ENCODE results near the gene CFAP61.
A peak's percentile ranks its signal among the peaks of the same experiment; 100 is the strongest.

Gene CFAP61

GRCh38 chr20:20207291-20207690, 155.0 kb downstream of the CFAP61 start:
- H3K4me3 ChIP-seq (ENCODE audit: low read depth, low read length) = no peak overlapping the region
- no peak for TF ChIP-seq CTCF (IDR thresholded peaks at IDR 0.05; ENCODE audit: low read depth, low read length)
- in situ Hi-C loops (cut with HindIII; ENCODE audit: low sequenced_read_pairs) = no loop called here
- DNase-seq (ENCODE audit: low read depth, low spot score) = no peak

GRCh38 chr20:20207872-20208271, 155.5 kb downstream of the CFAP61 start:
- no peak for TF ChIP-seq CTCF (IDR thresholded peaks at IDR 0.05; ENCODE audit: low read depth, low read length)
- H3K4me3 ChIP-seq (ENCODE audit: low read depth, low read length) = no peak overlapping the region
- no peak for DNase-seq (ENCODE audit: low read depth, low spot score)
- in situ Hi-C loops (cut with HindIII; ENCODE audit: low sequenced_read_pairs) = no loop called here

- no peak for TF ChIP-seq CTCF (IDR thresholded peaks at IDR 0.05; ENCODE audit: low read depth, low read length)
- no peak for DNase-seq (ENCODE audit: low read depth, low spot score)
- in situ Hi-C loops (cut with HindIII; ENCODE audit: low sequenced_read_pairs) = no loop called here
- H3K4me3 ChIP-seq (ENCODE audit: low read depth, low read length) = no peak overlapping the region
Observed at GRCh38 chr20:20209684-20210083, 157.4 kb downstream of the CFAP61 start.

- no peak for DNase-seq (ENCODE audit: low read depth, low spot score)
- in situ Hi-C loops (cut with HindIII; ENCODE audit: low sequenced_read_pairs) = no loop called here
- TF ChIP-seq CTCF (IDR thresholded peaks at IDR 0.05; ENCODE audit: low read depth, low read length) = no peak
- H3K4me3 ChIP-seq (ENCODE audit: low read depth, low read length) = no peak overlapping the region
Observed at GRCh38 chr20:20210327-20210726, 158.0 kb downstream of the CFAP61 start.

- DNase-seq (ENCODE audit: low read depth, low spot score) = no peak
- in situ Hi-C loops (cut with HindIII; ENCODE audit: low sequenced_read_pairs) = no loop called here
- no peak for TF ChIP-seq CTCF (IDR thresholded peaks at IDR 0.05; ENCODE audit: low read depth, low read length)
- no peak overlapping the region for H3K4me3 ChIP-seq (ENCODE audit: low read depth, low read length)
Observed at GRCh38 chr20:20210943-20211273, 158.6 kb downstream of the CFAP61 start.

GRCh38 chr20:20211274-20211987, 159.1 kb downstream of the CFAP61 start:
- in situ Hi-C loops (cut with HindIII; ENCODE audit: low sequenced_read_pairs) = no loop called here
- peak; percentile 35 for DNase-seq (ENCODE audit: low read depth, low spot score)

More at GRCh38 chr20:20211274-20211987, 159.1 kb downstream of the CFAP61 start:
- TF ChIP-seq CTCF (IDR thresholded peaks at IDR 0.05; ENCODE audit: low read depth, low read length) = no peak
- H3K4me3 ChIP-seq (ENCODE audit: low read depth, low read length) = no peak overlapping the region

All from astrocyte of the spinal cord (primary cell).